OCI-LY7 (cell line): ENCODE data around the gene RPS3. TPM values are rescaled to one million over a fixed set of nuclear protein-coding genes. Genes with fewer than 3 reads are reported as not detected.
"Not testable (repeated sequence)": the region's sequence is repeated elsewhere in the genome, so short reads cannot be mapped to it uniquely, and the experiment has no call there.

Experiments used
- BruUV-seq: library from RNA; stranded (reverse); fragments of 400-500 nt; replicated peaks from 2 replicates; lab custom pipeline; 2021; lab: Mats Ljungman, UMichigan
- CTCF ChIA-PET: fragments of 300-600 bp; sonication (Branson Sonifier 250); formaldehyde crosslinking; loops from one replicate; lab custom pipeline; 2022; ENCODE audit warnings: antibody characterized with exemption; ENCODE audit not compliant: unreplicated experiment; lab: Charles Lee
- POLR2A ChIA-PET: fragments of 300-600 bp; sonication (Branson Sonifier 250); formaldehyde crosslinking; loops from one replicate; lab custom pipeline; 2022; ENCODE audit warnings: antibody characterized with exemption; lab: Charles Lee
- DNase-seq: peaks from one replicate; pipeline ENCODE4 v3.0.0-alpha.2; 2015; ENCODE audit warnings: low spot score
- H2AFZ ChIP-seq: fragments of 200-600 bp; sonication (generic), shearing (Covaris generic); 2 replicates; pipeline ENCODE4 v1.6.1; 2014; ENCODE audit warnings: mild to moderate bottlenecking, antibody characterized with exemption, low read length, moderate library complexity
- H3K27ac ChIP-seq: fragments of 200-600 bp; sonication (generic); 2 replicates; pipeline ENCODE4 v1.5.1; 2014; ENCODE audit warnings: mixed run types, low read depth, mild to moderate bottlenecking, moderate library complexity, low read length, inconsistent platforms; ENCODE audit not compliant: poor library complexity, severe bottlenecking
- H3K36me3 ChIP-seq: fragments of 200-600 bp; sonication (generic); 2 replicates; pipeline ENCODE4 v1.6.1; 2014; ENCODE audit warnings: mild to moderate bottlenecking, antibody characterized with exemption, low read length, moderate library complexity, mixed read lengths; ENCODE audit not compliant: insufficient read depth
- H3K4me1 ChIP-seq: fragments of 200-600 bp; sonication (generic); 2 replicates; pipeline ENCODE4 v1.5.1; 2014; ENCODE audit warnings: mild to moderate bottlenecking, low read length; ENCODE audit not compliant: insufficient read depth, poor library complexity, severe bottlenecking
- H3K4me2 ChIP-seq: fragments of 200-600 bp; sonication (generic); 2 replicates; pipeline ENCODE4 v1.6.1; 2014; ENCODE audit warnings: mild to moderate bottlenecking, low read length
- H3K4me3 ChIP-seq: fragments of 200-600 bp; sonication (generic); 2 replicates; pipeline ENCODE4 v1.5.1; 2014; ENCODE audit warnings: mild to moderate bottlenecking, low read depth, low read length; ENCODE audit not compliant: poor library complexity, severe bottlenecking
- H3K79me2 ChIP-seq: fragments of 200-600 bp; sonication (generic); 2 replicates; pipeline ENCODE4 v1.6.1; 2016; ENCODE audit warnings: low read depth, mild to moderate bottlenecking, low read length, moderate library complexity, mixed read lengths; ENCODE audit not compliant: insufficient read depth
- H3K9me2 ChIP-seq: fragments of 200-600 bp; sonication (generic); 2 replicates; pipeline ENCODE4 v1.6.1; 2016; ENCODE audit warnings: mild to moderate bottlenecking, low read length, mixed read lengths; ENCODE audit not compliant: insufficient read depth
- H3K9me3 ChIP-seq: fragments of 200-600 bp; sonication (generic); 2 replicates; pipeline ENCODE4 v1.6.1; 2014; ENCODE audit warnings: mild to moderate bottlenecking, mixed run types, low read length, mixed read lengths
- H4K20me1 ChIP-seq: fragments of 200-600 bp; sonication (generic); 2 replicates; pipeline ENCODE4 v1.6.1; 2014; ENCODE audit warnings: mild to moderate bottlenecking, antibody characterized with exemption, low read length, moderate library complexity, mixed read lengths; ENCODE audit not compliant: insufficient read depth
- EZH2phosphoT487 ChIP-seq: fragments of 200-600 bp; sonication (generic); IDR thresholded peaks from 2 replicates; pipeline ENCODE4 v1.6.1; 2018; ENCODE audit warnings: low read depth, borderline replicate concordance, mild to moderate bottlenecking, mixed run types, antibody characterized with exemption, low read length, moderate library complexity, mixed read lengths
- intact Hi-C: fragments of 100-400 bp; cut with micrococcal nuclease; formaldehyde crosslinking; loops from one replicate; pipeline ENCODE4 v1.10.0; 2022; ENCODE audit not compliant: unreplicated experiment
- total RNA-seq, 2 experiments: library from RNA; depleted of rRNA in 1 of 2; stranded (reverse); fragments of >200 nt in 1 of 2; shearing (Covaris generic) in 1 of 2; gene quantifications; 2 replicates each; pipeline ENCODE4 v1.2.3, GENCODE V29; 2014 to 2022
- TF ChIP-seq, protein P1 (sequence below): fragments of 200-600 bp; sonication (generic); conservative IDR thresholded peaks from 2 replicates; pipeline ENCODE4 v1.5.1; 2014; ENCODE audit warnings: mild to moderate bottlenecking, antibody characterized with exemption, low read length, moderate library complexity, mixed read lengths

Gene RPS3
- total RNA-seq, 2 experiments from 2014 or later, result 3,268 to 4,392 TPM

DNA sequence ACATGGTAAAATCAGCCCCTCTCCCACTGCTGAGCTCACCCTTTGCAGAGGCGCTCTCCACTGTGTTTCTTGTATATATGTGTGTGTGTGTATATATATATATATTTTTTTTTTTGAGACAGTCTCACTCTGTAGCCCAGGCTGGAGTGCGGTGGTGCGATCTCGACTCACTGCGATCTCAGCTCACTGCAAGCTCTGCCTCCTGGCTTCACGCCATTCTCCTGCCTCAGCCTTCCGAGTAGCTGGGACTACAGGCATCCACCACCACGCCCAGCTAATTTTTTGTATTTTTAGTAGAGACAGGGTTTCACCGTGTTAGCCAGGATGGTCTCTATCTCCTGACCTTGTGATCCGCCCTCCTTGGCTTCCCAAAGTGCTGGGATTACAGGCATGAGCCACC lies 13.8 kb downstream of the RPS3 start:
- H3K9me3 ChIP-seq, H3K79me2 ChIP-seq, BruUV-seq, CTCF ChIA-PET, DNase-seq, H4K20me1 ChIP-seq, H3K4me2 ChIP-seq, intact Hi-C loops, POLR2A ChIA-PET, H3K27ac ChIP-seq, H2AFZ ChIP-seq, H3K4me3 ChIP-seq, H3K9me2 ChIP-seq, H3K4me1 ChIP-seq: not testable (repeated sequence)
- H3K36me3 ChIP-seq, result peaks cover 29% of the 10 kb centered on the region

DNA sequence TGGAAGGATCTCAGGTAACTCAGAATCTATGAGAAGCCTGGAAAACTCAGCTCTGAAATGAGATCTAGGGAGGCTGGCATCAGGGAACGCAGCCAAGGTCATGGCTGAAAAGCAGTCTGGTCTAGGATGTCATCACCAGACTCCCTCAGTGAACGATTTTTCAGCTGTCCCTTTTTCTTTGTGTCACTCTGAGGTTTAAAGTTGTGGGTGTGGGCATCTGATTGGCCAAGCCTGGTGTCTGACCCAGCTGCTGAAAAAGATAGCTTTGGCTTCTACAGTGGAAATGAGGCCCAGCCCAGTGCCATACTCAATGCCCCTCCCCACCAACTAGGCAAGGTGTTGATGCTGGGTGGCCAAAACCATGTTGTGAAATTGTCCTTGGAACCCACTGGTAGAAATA lies 14.5 kb downstream of the RPS3 start:
- no TSS peak for BruUV-seq
- H3K4me1 ChIP-seq, result no peaks in the 10 kb centered on the region
- no peaks in the 10 kb centered on the region for H3K79me2 ChIP-seq
- no peak overlapping the region for H3K4me2 ChIP-seq
- ChIA-PET CTCF (interaction anchor here (0.5 kb wide), 1 partner anchor 163 kb away, joined by 3 read pairs; no protein-coding TSS in a partner anchor), POLR2A (interaction anchor here (0.6 kb wide), 1 partner anchor 9 kb away, joined by 3 read pairs; no protein-coding TSS in a partner anchor)
- no peak for TF ChIP-seq EZH2phosphoT487
- TF ChIP-seq, protein P1, sequence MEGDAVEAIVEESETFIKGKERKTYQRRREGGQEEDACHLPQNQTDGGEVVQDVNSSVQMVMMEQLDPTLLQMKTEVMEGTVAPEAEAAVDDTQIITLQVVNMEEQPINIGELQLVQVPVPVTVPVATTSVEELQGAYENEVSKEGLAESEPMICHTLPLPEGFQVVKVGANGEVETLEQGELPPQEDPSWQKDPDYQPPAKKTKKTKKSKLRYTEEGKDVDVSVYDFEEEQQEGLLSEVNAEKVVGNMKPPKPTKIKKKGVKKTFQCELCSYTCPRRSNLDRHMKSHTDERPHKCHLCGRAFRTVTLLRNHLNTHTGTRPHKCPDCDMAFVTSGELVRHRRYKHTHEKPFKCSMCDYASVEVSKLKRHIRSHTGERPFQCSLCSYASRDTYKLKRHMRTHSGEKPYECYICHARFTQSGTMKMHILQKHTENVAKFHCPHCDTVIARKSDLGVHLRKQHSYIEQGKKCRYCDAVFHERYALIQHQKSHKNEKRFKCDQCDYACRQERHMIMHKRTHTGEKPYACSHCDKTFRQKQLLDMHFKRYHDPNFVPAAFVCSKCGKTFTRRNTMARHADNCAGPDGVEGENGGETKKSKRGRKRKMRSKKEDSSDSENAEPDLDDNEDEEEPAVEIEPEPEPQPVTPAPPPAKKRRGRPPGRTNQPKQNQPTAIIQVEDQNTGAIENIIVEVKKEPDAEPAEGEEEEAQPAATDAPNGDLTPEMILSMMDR, result no peak
- no peak for DNase-seq
- H3K9me3 ChIP-seq, result no peaks in the 10 kb centered on the region
- H3K27ac ChIP-seq, result no peak overlapping the region
- intact Hi-C loops, result no loop called here
- no peak overlapping the region for H3K4me3 ChIP-seq
- H3K9me2 ChIP-seq, result no peaks in the 10 kb centered on the region
- H2AFZ ChIP-seq, result no peak overlapping the region
- H3K36me3 ChIP-seq, result peaks cover 21% of the 10 kb centered on the region
- no peaks in the 10 kb centered on the region for H4K20me1 ChIP-seq

DNA sequence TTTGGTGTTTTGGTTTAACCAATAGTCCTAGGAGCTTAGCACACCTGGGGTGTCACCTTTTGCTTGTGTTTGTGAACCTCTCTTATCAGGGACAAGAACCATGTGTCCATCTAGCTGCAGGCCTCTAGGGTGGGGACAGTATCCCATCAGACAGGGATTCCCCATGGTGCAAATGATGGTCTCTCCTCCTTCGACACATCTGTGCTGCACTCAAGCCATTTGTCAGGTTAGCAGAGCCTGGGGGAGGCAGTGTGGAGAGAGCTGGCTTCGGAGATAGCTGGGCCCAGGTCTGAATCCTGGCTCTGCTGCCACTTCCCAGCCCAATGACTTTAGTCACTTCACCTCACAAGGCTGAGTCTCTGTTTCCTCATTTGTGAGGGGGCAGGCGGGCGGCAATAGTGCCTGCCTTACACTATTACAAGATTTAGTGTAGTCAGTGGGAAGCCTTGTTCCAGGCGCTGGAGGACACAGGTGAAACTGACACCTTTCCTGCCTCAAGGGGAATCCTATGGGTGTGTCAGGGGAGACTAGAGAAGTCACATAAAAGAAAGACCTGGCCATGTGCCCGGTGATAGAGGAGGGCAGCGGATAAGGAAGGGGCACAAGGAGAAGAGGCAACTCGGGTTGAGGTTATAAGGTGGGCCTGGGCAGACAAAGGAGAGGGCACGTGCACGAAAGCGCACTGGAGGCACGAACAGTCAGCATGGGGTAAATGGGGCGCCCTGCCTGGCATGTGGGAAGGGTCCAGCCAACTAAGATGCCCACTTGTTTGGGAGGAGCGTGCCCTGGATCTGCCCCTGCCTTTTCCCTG lies 21.1 kb downstream of the RPS3 start:
- Histone ChIP-seq H2AFZ (no peak overlapping the region), H3K36me3 (peaks cover 5% of the 10 kb centered on the region; the same call in 1 of the 2 replicates), H3K9me2 (no peaks in the 10 kb centered on the region), H3K4me1 (no peaks in the 10 kb centered on the region), H3K4me3 (no peak overlapping the region), H4K20me1 (no peaks in the 10 kb centered on the region), H3K4me2 (no peak overlapping the region), H3K79me2 (no peaks in the 10 kb centered on the region), H3K27ac (no peak overlapping the region), H3K9me3 (no peaks in the 10 kb centered on the region)
- DNase-seq, result no peak
- intact Hi-C loops, result no loop called here
- POLR2A ChIA-PET, result no interaction called here
- CTCF ChIA-PET, result no interaction called here
- TF ChIP-seq EZH2phosphoT487, result no peak
- TF ChIP-seq, protein P1, result no peak
- no TSS peak for BruUV-seq
